ENCODE measurements around the gene IL36RN. TPM values are rescaled to one million over a fixed set of nuclear protein-coding genes. Genes with fewer than 3 reads are reported as not detected.

The IL36RN gene
- polyA plus RNA-seq, 3 donors = not detected

- DNase-seq = no peak
These were observed 12.5 kb upstream of the IL36RN start for GRCh38 chr2:113046465-113046864.

- no peak for DNase-seq
These were observed 7.8 kb upstream of the IL36RN start for GRCh38 chr2:113050921-113051895.

- DNase-seq = no peak
These were observed 6.5 kb upstream of the IL36RN start, which contains the start of gene IL36B for GRCh38 chr2:113052396-113052917. IL36B (minus strand) TSS chr2:113052867.

GRCh38 chr2:113053666-113054065, 5.3 kb upstream of the IL36RN start:
- DNase-seq = no peak

- DNase-seq = no peak
These were observed 4.9 kb upstream of the IL36RN start for GRCh38 chr2:113054066-113054465.

- DNase-seq = no peak
These were observed 2.5 kb upstream of the IL36RN start for GRCh38 chr2:113056521-113056920.

GRCh38 chr2:113057117-113057516, 1.9 kb upstream of the IL36RN start:
- no peak for DNase-seq

GRCh38 chr2:113058411-113058994, 495 bp upstream of the IL36RN start:
- DNase-seq = no peak

- DNase-seq = no peak
These were observed 1.4 kb downstream of the IL36RN start for GRCh38 chr2:113060396-113060795.

GRCh38 chr2:113060796-113061195, 1.8 kb downstream of the IL36RN start:
- DNase-seq = no peak

GRCh38 chr2:113061241-113061640, 2.2 kb downstream of the IL36RN start:
- no peak for DNase-seq

GRCh38 chr2:113061896-113062770, 3.1 kb downstream of the IL36RN start:
- DNase-seq = no peak

GRCh38 chr2:113064281-113064680, 5.3 kb downstream of the IL36RN start:
- no peak for DNase-seq

- no peak for DNase-seq
These were observed 5.9 kb downstream of the IL36RN start for GRCh38 chr2:113064898-113065297.

GRCh38 chr2:113067681-113068080, 8.7 kb downstream of the IL36RN start, which contains the start of gene IL1F10:
IL1F10 (plus strand) TSS chr2:113067970; CDS start chr2:113072739, 4,769 bp downstream.
- DNase-seq = no peak

- DNase-seq = no peak
These were observed 9.3 kb downstream of the IL36RN start for GRCh38 chr2:113068249-113068648.

- no peak for DNase-seq
These were observed 9.9 kb downstream of the IL36RN start for GRCh38 chr2:113068706-113069485.

GRCh38 chr2:113069676-113070605, 10.9 kb downstream of the IL36RN start:
- DNase-seq = no peak

- no peak for DNase-seq
These were observed 11.6 kb downstream of the IL36RN start for GRCh38 chr2:113070606-113070975.

GRCh38 chr2:113072584-113072983, 13.6 kb downstream of the IL36RN start:
- no peak for DNase-seq
